22Rv1 (cell line): ENCODE results near the gene MTIF3.

Experiments
- H3K27ac ChIP-seq: fragments of 450-650 bp; 2 replicates; pipeline ENCODE4 v1.5.1; 2017
- CTCF ChIP-seq: fragments of 450-650 bp; IDR thresholded peaks from 2 replicates; pipeline ENCODE4 v1.5.1; 2017; ENCODE audit warnings: mild to moderate bottlenecking
- ZFX ChIP-seq: fragments of 450-650 bp; IDR thresholded peaks from 2 replicates; pipeline ENCODE4 v1.6.1; 2017; ENCODE audit warnings: antibody characterized with exemption, borderline replicate concordance

MTIF3 gene

DNA sequence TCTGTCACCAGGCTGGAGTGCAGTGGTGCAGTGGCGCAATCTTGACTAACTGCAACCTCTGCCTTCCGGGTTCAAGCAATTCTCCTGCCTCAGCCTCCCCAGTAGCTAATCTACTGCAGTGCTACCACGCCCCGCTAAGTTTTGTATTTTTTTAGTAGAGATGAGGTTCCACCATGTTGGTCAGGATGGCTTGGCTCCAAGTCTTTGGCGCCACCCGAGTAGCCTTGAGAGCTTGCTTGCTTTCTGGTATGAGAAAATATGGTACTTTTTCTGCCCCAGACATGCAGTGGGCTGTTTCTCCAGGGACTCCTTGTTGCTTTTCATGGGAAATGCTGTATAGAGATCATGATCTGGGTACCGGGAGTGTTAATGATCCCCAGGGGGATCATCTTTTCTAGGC is 60.5 kb downstream of the MTIF3 start:
- TF ChIP-seq ZFX (no peak), CTCF (no peak)
- no peak overlapping the region for H3K27ac ChIP-seq

DNA sequence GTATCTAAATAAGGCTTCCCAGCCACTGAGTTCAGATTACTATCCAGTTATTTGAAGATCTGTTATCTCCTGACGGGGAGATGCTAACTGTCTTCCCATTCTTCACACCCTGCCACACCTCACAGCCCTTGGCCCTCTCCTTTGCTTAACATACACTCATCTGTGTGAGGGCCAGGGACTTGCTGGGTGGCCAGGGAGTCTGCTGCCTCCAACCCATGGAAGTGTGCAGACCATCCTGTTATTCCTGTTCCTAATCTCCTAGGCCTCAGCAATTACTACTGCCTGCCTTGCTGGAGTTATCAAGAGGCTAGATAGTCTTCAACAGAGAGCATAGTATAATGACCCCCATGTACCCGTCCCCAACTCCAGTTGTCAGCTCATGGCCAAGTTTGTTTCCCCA is 62.1 kb downstream of the MTIF3 start:
- H3K27ac ChIP-seq = no peak overlapping the region
- TF ChIP-seq ZFX (no peak), CTCF (no peak)
